GM12892 (cell line): Measurements from ENCODE around the gene TNPO3.
"Not testable (repeated sequence)": the region's sequence is repeated elsewhere in the genome, so short reads cannot be mapped to it uniquely, and the experiment has no call there.

ENCODE experiments used
- DNase-seq: peaks from one replicate; pipeline ENCODE4 v3.0.0; 2011; ENCODE audit not compliant: insufficient read length
- FAIRE-seq: peaks from 2 replicates; lab custom pipeline; 2011; peaks lifted over from hg19 to GRCh38; lab: Jason Lieb, UNC
- POLR2A ChIP-seq: IDR thresholded peaks from 2 replicates; pipeline ENCODE4 v1.6.1; 2011; ENCODE audit warnings: low read depth, low read length, control low read depth
- POLR2AphosphoS5 ChIP-seq: IDR thresholded peaks from 2 replicates; pipeline ENCODE4 v1.6.1; 2011; ENCODE audit warnings: low read depth, low read length, control low read depth
- TAF1 ChIP-seq: IDR thresholded peaks from 2 replicates; pipeline ENCODE4 v1.6.1; 2011; ENCODE audit warnings: low read depth, mild to moderate bottlenecking, control low read depth, low read length, borderline replicate concordance

TNPO3 gene

GRCh38 chr7:129089521-129090212, 34.8 kb upstream of the TNPO3 start:
- no peak for TF ChIP-seq TAF1
- peak; percentile 34; the same call in 1 of the 2 replicates for TF ChIP-seq POLR2AphosphoS5
- 0 out of 2 replicates have a peak, but pooled peaks have one; percentile 18 for TF ChIP-seq POLR2A
- no peak for DNase-seq
- FAIRE-seq: peak; percentile 97

- FAIRE-seq: no peak
- DNase-seq: no peak
- TF ChIP-seq TAF1 (no peak), POLR2A (no peak), POLR2AphosphoS5 (no peak)
These were observed 30.1 kb upstream of the TNPO3 start for GRCh38 chr7:129084801-129085551.

GRCh38 chr7:129083525-129083924, 28.6 kb upstream of the TNPO3 start:
- DNase-seq: no peak
- TF ChIP-seq POLR2AphosphoS5 (no peak), POLR2A (no peak), TAF1 (no peak)
- FAIRE-seq: no peak

GRCh38 chr7:129078455-129078854, 23.5 kb upstream of the TNPO3 start:
- no peak for DNase-seq
- FAIRE-seq: no peak
- no peak for TF ChIP-seq POLR2A
- no peak for TF ChIP-seq POLR2AphosphoS5
- TF ChIP-seq TAF1: no peak

GRCh38 chr7:129076886-129077285, 22.0 kb upstream of the TNPO3 start:
- DNase-seq (no peak), FAIRE-seq (no peak)
- TF ChIP-seq POLR2A (no peak), TAF1 (no peak), POLR2AphosphoS5 (no peak)

GRCh38 chr7:129074994-129075393, 20.1 kb upstream of the TNPO3 start:
- DNase-seq: no peak
- no peak for FAIRE-seq
- TF ChIP-seq POLR2A: no peak
- TF ChIP-seq TAF1: no peak
- no peak for TF ChIP-seq POLR2AphosphoS5

GRCh38 chr7:129074361-129074871, 19.5 kb upstream of the TNPO3 start:
- DNase-seq (no peak), FAIRE-seq (no peak)
- no peak for TF ChIP-seq POLR2A
- TF ChIP-seq POLR2AphosphoS5: no peak
- no peak for TF ChIP-seq TAF1

GRCh38 chr7:129073738-129074137, 18.8 kb upstream of the TNPO3 start:
- no peak for FAIRE-seq
- TF ChIP-seq POLR2AphosphoS5 (no peak), TAF1 (no peak), POLR2A (no peak)
- no peak for DNase-seq

- TF ChIP-seq POLR2A: no peak
- no peak for TF ChIP-seq TAF1
- TF ChIP-seq POLR2AphosphoS5: no peak
- DNase-seq: no peak
- FAIRE-seq: no peak
These were observed 18.3 kb upstream of the TNPO3 start for GRCh38 chr7:129073204-129073603.

GRCh38 chr7:129072479-129073011, 17.6 kb upstream of the TNPO3 start:
- FAIRE-seq (peak; percentile 36), DNase-seq (no peak)
- TF ChIP-seq POLR2AphosphoS5: no peak
- no peak for TF ChIP-seq POLR2A
- TF ChIP-seq TAF1: no peak

- TF ChIP-seq POLR2AphosphoS5 (no peak), POLR2A (no peak), TAF1 (no peak)
- DNase-seq: no peak
- no peak for FAIRE-seq
These were observed 14.1 kb upstream of the TNPO3 start for GRCh38 chr7:129069021-129069420.

- FAIRE-seq (no peak), DNase-seq (no peak)
- TF ChIP-seq TAF1 (no peak), POLR2A (no peak), POLR2AphosphoS5 (no peak)
These were observed 13.1 kb upstream of the TNPO3 start for GRCh38 chr7:129067943-129068548.

- not testable (repeated sequence) for DNase-seq, FAIRE-seq
These were observed 12.2 kb upstream of the TNPO3 start for GRCh38 chr7:129067132-129067561.
